Endothelial cell of umbilical vein (primary cell): ENCODE data around the gene LDHA. TPM values are rescaled to one million over a fixed set of nuclear protein-coding genes. Genes with fewer than 3 reads are reported as not detected.
A peak's percentile ranks its signal among the peaks of the same experiment; 100 is the strongest.

ENCODE experiments used
- Bru-seq: library from RNA; stranded (reverse); fragments of 400-500 nt; gene quantifications from one replicate; lab custom pipeline; 2021; lab: Mats Ljungman, UMichigan
- BruChase-seq, 2 experiments: library from RNA; stranded (reverse); fragments of 400-500 nt; gene quantifications; one replicate each; lab custom pipeline; 2021; lab: Mats Ljungman, UMichigan
- BruUV-seq: library from RNA; stranded (reverse); fragments of 400-500 nt; replicated peaks from 2 replicates; lab custom pipeline; 2021; lab: Mats Ljungman, UMichigan
- CTCF ChIA-PET: fragments of 300-600, 350-600 bp; sonication (Branson Sonifier 250); formaldehyde crosslinking; loops from one replicate; lab custom pipeline; 2021; ENCODE audit warnings: antibody characterized with exemption, inconsistent platforms; lab: Charles Lee
- POLR2A ChIA-PET: fragments of 300-600, 350-600 bp; sonication (Branson Sonifier 250); formaldehyde crosslinking; loops from one replicate; lab custom pipeline; 2021; ENCODE audit warnings: antibody characterized with exemption, inconsistent platforms; lab: Charles Lee
- DNase-seq: peaks from one replicate; pipeline ENCODE4 v3.0.0-alpha.2; 2011; ENCODE audit warnings: low read depth, low spot score
- FAIRE-seq: peaks from 2 replicates; lab custom pipeline; 2011; peaks lifted over from hg19 to GRCh38; lab: Jason Lieb, UNC
- H2AFZ ChIP-seq: 2 replicates; pipeline ENCODE4 v1.6.0; 2012; ENCODE audit warnings: low read depth, low read length, control low read depth, inconsistent platforms
- H3K27ac ChIP-seq: 2 replicates; pipeline ENCODE4 v1.5.1; 2011; ENCODE audit warnings: low read depth, mild to moderate bottlenecking, control low read depth, low read length, moderate library complexity; ENCODE audit not compliant: insufficient read depth
- H3K27me3 ChIP-seq, 2 experiments: 2 replicates each; pipeline versions ENCODE4 v1.6.0 to v1.6.1; 2011; ENCODE audit warnings: low read length in 2 of 2, mixed read lengths in 1 of 2; ENCODE audit not compliant: control insufficient read depth in 2 of 2, insufficient read depth in 2 of 2
- H3K36me3 ChIP-seq, 2 experiments: 2 replicates in 1 of 2; 3 replicates in 1 of 2; pipeline ENCODE4 v1.5.1; 2011; ENCODE audit warnings: low read length in 2 of 2, mild to moderate bottlenecking in 1 of 2, moderate library complexity in 1 of 2; ENCODE audit not compliant: control insufficient read depth in 2 of 2, insufficient read depth in 2 of 2; ENCODE audit errors: extremely low read depth in 1 of 2
- H3K4me1 ChIP-seq: 3 replicates; pipeline ENCODE4 v1.5.1; 2011; ENCODE audit warnings: mild to moderate bottlenecking, low read length; ENCODE audit not compliant: control insufficient read depth, insufficient read depth; ENCODE audit errors: extremely low read depth
- H3K4me2 ChIP-seq: 2 replicates; pipeline ENCODE4 v1.6.1; 2011; ENCODE audit warnings: low read length, control low read depth, mixed read lengths; ENCODE audit not compliant: insufficient read depth
- H3K4me3 ChIP-seq, 3 experiments: fragments of 200-600 bp in 1 of 3; sonication (generic), shearing (Covaris generic) in 1 of 3; replicated peaks in 1 of 3; 2 replicates each; pipeline ENCODE4 v1.5.1; 2011 to 2016; ENCODE audit warnings: control low read depth in 3 of 3, low read length in 3 of 3, mild to moderate bottlenecking in 2 of 3, inconsistent platforms in 1 of 3, low read depth in 1 of 3, moderate library complexity in 1 of 3; ENCODE audit not compliant: insufficient read depth in 1 of 3
- H3K79me2 ChIP-seq: 2 replicates; pipeline ENCODE4 v1.6.0; 2012; ENCODE audit warnings: low read length, inconsistent platforms; ENCODE audit not compliant: control insufficient read depth, insufficient read depth
- H3K9ac ChIP-seq: replicated peaks from 2 replicates; pipeline ENCODE3; 2011; ENCODE audit warnings: low read length, control low read depth; ENCODE audit not compliant: insufficient read depth; ENCODE audit errors: extremely low read depth
- H3K9me1 ChIP-seq: replicated peaks from 3 replicates; pipeline ENCODE4 v1.6.0; 2011; ENCODE audit warnings: mild to moderate bottlenecking, low read length; ENCODE audit not compliant: control insufficient read depth, insufficient read depth; ENCODE audit errors: extremely low read depth
- H3K9me3 ChIP-seq: replicated peaks from 2 replicates; pipeline ENCODE4 v1.5.1; 2012; ENCODE audit warnings: low read length, inconsistent platforms; ENCODE audit not compliant: control insufficient read depth, insufficient read depth
- H4K20me1 ChIP-seq: replicated peaks from 2 replicates; pipeline ENCODE3; 2011; ENCODE audit warnings: mild to moderate bottlenecking, low read length; ENCODE audit not compliant: control insufficient read depth, insufficient read depth; ENCODE audit errors: extremely low read depth
- CTCF ChIP-seq, 2 donors: IDR thresholded peaks; 1 replicate in 1 of 2; 2 replicates in 1 of 2; pipeline ENCODE4 v1.5.1; 2011; ENCODE audit warnings: low read length in 2 of 2, mild to moderate bottlenecking in 2 of 2, moderate library complexity in 2 of 2, control low read depth in 1 of 2, inconsistent platforms in 1 of 2, low read depth in 1 of 2; ENCODE audit not compliant: insufficient read depth in 1 of 2; ENCODE audit errors: extremely low read depth in 1 of 2
- EZH2 ChIP-seq: IDR thresholded peaks from 2 replicates; pipeline ENCODE4 v1.6.1; 2012; ENCODE audit warnings: borderline replicate concordance, low read depth, mild to moderate bottlenecking, moderate library complexity, low read length, inconsistent platforms; ENCODE audit not compliant: severe bottlenecking
- FOS ChIP-seq: IDR thresholded peaks from 2 replicates; pipeline ENCODE4 v1.6.1; 2011; ENCODE audit warnings: mild to moderate bottlenecking, low read length, moderate library complexity, borderline replicate concordance; ENCODE audit not compliant: insufficient read depth
- GATA2 ChIP-seq: IDR thresholded peaks from 2 replicates; pipeline ENCODE4 v1.7.0; 2011; ENCODE audit warnings: low read depth, mild to moderate bottlenecking, moderate library complexity, mixed read lengths, low read length; ENCODE audit not compliant: insufficient read length, insufficient read depth
- JUN ChIP-seq: IDR thresholded peaks from 2 replicates; pipeline ENCODE4 v1.6.1; 2011; ENCODE audit warnings: borderline replicate concordance, low read depth; ENCODE audit not compliant: insufficient read length, insufficient read depth
- MAX ChIP-seq: IDR thresholded peaks from 2 replicates; pipeline ENCODE4 v1.6.1; 2011; ENCODE audit not compliant: insufficient read depth, insufficient read length
- MYC ChIP-seq: IDR thresholded peaks from one replicate; pipeline ENCODE4 v1.6.1; 2011; ENCODE audit warnings: mild to moderate bottlenecking, low read depth, low read length
- POLR2A ChIP-seq: IDR thresholded peaks from 2 replicates; pipeline ENCODE4 v1.6.1; 2012; ENCODE audit warnings: low read depth, mild to moderate bottlenecking, control low read depth, low read length
- POLR2AphosphoS5 ChIP-seq: IDR thresholded peaks from 2 replicates; pipeline ENCODE4 v1.6.1; 2012; ENCODE audit warnings: low read depth, mild to moderate bottlenecking, control low read depth, low read length, moderate library complexity; ENCODE audit not compliant: insufficient read depth
- dilution Hi-C: fragments of 300-500 bp; cut with MboI; formaldehyde crosslinking; loops from one replicate; pipeline ENCODE4 v1.15.0; 2019; ENCODE audit warnings: low sequenced_read_pairs; ENCODE audit not compliant: extremely low pct_ligation_motif_present
- intact Hi-C: fragments of 100-400 bp; cut with micrococcal nuclease; formaldehyde crosslinking; loops from one replicate; pipeline ENCODE4 v1.10.0; 2022
- long read RNA-seq: library from polyadenylated mRNA; stranded (forward); transcript quantifications from one replicate; pipeline ENCODE4 v2.0.0, GENCODE V29; 2021
- polyA minus RNA-seq, 3 experiments: library from RNA; depleted of rRNA, polyadenylated mRNA; stranded (reverse); fragments of >200 nt; gene quantifications; 1 replicate in 1 of 3; 2 replicates in 2 of 3; pipeline ENCODE4 v1.2.3, GENCODE V29; 2011
- polyA plus RNA-seq, 4 experiments: library from polyadenylated mRNA; depleted of rRNA in 3 of 4; stranded (reverse) in 3 of 4; unstranded in 1 of 4; fragments of >200 nt; gene quantifications; 2 replicates each; pipeline versions ENCODE4 v1.2.1 to v1.2.3, GENCODE V29; 2011 to 2012; ENCODE audit warnings: missing spikeins in 1 of 4
- total RNA-seq: library from RNA; stranded (reverse); gene quantifications from 2 replicates; pipeline ENCODE4 v1.2.3, GENCODE V29; 2021

The LDHA gene
- 477 and 537 TPM in 2 replicates for total RNA-seq
- 201 and 265 TPM in 2 replicates for polyA plus RNA-seq
- 327 and 402 TPM in 2 replicates for polyA plus RNA-seq (2011; cell fraction: cytosol; rRNA removed)
- polyA plus RNA-seq (2011; cell fraction: nucleus; rRNA removed), result 159 and 250 TPM in 2 replicates
- 706 and 1,147 TPM in 2 replicates for polyA plus RNA-seq (2012)
- 357 and 447 TPM in 2 replicates for polyA minus RNA-seq
- polyA minus RNA-seq (2011; cell fraction: cytosol; rRNA and poly(A)+ RNA removed), result 738 TPM
- 81.0 and 105 TPM in 2 replicates for polyA minus RNA-seq (2011; cell fraction: nucleus; rRNA and poly(A)+ RNA removed)
- Bru-seq, nascent RNA, result percentile 96 among the genes with signal in this experiment
- BruChase-seq, experiment 1, labeled RNA remaining after a 6-hour chase, result percentile 99 among the genes with signal in this experiment
- BruChase-seq, experiment 2, labeled RNA remaining after a 2-hour chase, result percentile 97 among the genes with signal in this experiment
- long read RNA-seq, transcript LDHA-202 (5 exons, 2,169 nt), result minor isoform, 6 of 1,646 reads
- long read RNA-seq, transcript LDHA-216 (4 exons, 1,345 nt), result minor isoform, 14 of 1,646 reads
- long read RNA-seq, transcript LDHA-220 (7 exons, 1,288 nt), result minor isoform, 7 of 1,646 reads
- long read RNA-seq, transcript LDHA-205 (8 exons, 2,416 nt), result major isoform, 1,569 of 1,646 reads
- long read RNA-seq, partial matches to known transcripts, result 11 of 1,646 reads
- long read RNA-seq, other reads (novel, unspliced or antisense), result 30 of 1,646 reads

GRCh38 chr11:18394275-18394927 is at the start of gene LDHA:
Gene LDHA, plus strand, starts transcription at chr11:18394563. Its CDS starts 2,280 bp downstream, at chr11:18396843.
- peak within 1 kb of the TSS; percentile 83 for H3K9ac ChIP-seq
- intact Hi-C loops (loop anchor here (1.0 to 10.0 kb wide), 5 partner anchors 10 to 1320 kb away; partner anchors contain the start of genes NAV2 and NCR3LG1), dilution Hi-C loops (no loop called here)
- peak; percentile 93 for DNase-seq
- ChIA-PET POLR2A (interaction anchor here (0.6 to 2.5 kb wide), 7 partner anchors 11 to 1318 kb away, joined by 3 to 31 read pairs (median 11); partner anchors contain the start of genes HPS5, LDHC, NAV2 and TSG101), CTCF (interaction anchor here (1.0 to 3.8 kb wide), 7 partner anchors 11 to 151 kb away, joined by 3 to 27 read pairs (median 5); partner anchors contain the start of genes GTF2H1 and HPS5)
- peaks cover 2 to 9% of the 10 kb centered on the region in 2 experiments for H3K36me3 ChIP-seq
- peaks cover 39% of the 10 kb centered on the region for H3K79me2 ChIP-seq
- no peaks in the 10 kb centered on the region for H3K9me3 ChIP-seq
- peaks cover 18% of the 10 kb centered on the region for H3K4me1 ChIP-seq
- H2AFZ ChIP-seq, result peak within 1 kb of the TSS; percentile 85
- peak within 1 kb of the TSS; percentile 84 for H3K4me2 ChIP-seq
- H3K27me3 ChIP-seq, result no peaks in the 10 kb centered on the region
- H4K20me1 ChIP-seq, result no peaks in the 10 kb centered on the region
- peak; percentile 85 for FAIRE-seq
- BruUV-seq, result TSS peak; percentile 69
- TF ChIP-seq GATA2, result no peak
- TF ChIP-seq MAX, result peak; percentile 80
- no peak for TF ChIP-seq EZH2
- TF ChIP-seq MYC, result peak; percentile 89
- peak; percentile 99 for TF ChIP-seq POLR2A
- no peak for TF ChIP-seq JUN
- no peak for TF ChIP-seq CTCF (IDR thresholded peaks at IDR 0.05; ENCODE audit: extremely low read depth in 1 of 2, insufficient read depth in 1 of 2, low read depth in 1 of 2, low read length in 2 of 2)
- peak; percentile 99 for TF ChIP-seq POLR2AphosphoS5
- peak; percentile 42 for TF ChIP-seq FOS
- H3K4me3 ChIP-seq, result peak within 1 kb of the TSS; percentile 42 to 65 (median 64)
- no peaks in the 10 kb centered on the region for H3K9me1 ChIP-seq
- peak within 1 kb of the TSS; percentile 67 for H3K27ac ChIP-seq
